ENCODE data around the gene SLC22A9. TPM values are rescaled to one million over a fixed set of nuclear protein-coding genes. Genes with fewer than 3 reads are reported as not detected.
"Not testable (repeated sequence)": the region's sequence is repeated elsewhere in the genome, so short reads cannot be mapped to it uniquely, and the experiment has no call there.

Gene SLC22A9
- polyA plus RNA-seq (ENCODE audit: insufficient read length in 4 of 4): under 1 TPM in 1 of 4 donors, not detected in 3; 0.97 TPM

DNA sequence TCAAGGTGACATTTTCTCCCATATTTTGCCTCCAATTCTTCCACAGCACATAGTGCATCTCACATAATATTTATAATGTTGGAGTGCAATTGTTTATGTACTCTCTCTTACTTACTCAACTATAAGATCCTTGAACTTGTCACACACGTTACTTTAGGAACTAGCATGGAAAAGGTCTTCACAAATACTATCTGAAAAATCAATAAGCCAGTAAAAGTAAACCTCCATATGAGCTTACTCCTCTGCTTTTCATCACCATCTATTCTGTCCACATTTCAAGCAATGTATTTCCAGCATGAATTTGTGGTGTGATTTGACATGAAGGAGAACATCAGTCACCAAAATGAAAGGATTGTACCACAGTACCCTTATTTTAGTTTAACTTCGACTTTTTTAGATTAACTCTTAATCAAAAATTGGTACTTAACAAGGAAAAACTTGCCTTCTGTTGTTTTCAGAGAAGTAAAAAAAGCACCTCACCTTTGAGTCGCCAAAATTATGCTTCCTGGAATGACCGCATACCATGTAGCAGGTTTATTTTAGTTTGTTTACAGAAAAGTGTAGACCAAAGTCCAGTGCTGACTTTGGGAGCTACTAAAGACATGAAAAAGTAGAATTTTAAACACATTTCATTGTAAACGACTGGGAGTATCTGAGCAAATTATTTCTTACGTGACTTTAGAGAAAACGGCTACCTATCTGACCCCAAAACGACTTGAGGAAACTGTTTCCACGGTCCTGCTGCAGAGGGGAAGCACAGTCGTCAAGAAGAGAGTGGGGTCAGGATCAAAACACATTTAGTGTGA lies at the start of gene SLC22A9:
Gene SLC22A9, plus strand, starts transcription at position 621 of the 806 bp plus-strand sequence. CDS start 272 bp downstream, outside the sequence.
- DNase-seq (ENCODE audit: low read depth in 4 of 4, low spot score in 2 of 4): no peak

DNA sequence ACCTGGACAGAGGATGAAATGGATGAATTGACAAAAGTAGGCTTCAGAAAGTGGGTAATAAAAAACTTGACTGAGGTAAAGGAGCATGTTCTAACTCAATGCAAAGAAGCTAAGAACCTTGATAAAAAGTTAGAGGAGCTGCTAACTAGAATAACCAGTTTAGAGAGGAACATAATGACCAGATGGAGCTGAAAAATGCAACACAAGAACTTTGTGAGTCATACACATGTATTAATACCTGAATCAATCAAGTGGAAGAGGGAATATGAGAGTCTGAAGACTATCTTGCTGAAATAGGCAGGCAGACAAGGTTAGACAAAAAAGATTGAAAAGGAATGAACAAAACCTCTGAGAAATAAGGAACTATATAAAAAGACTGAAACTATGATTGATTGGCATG lies 47.9 kb upstream of the SLC22A9 start:
- DNase-seq (ENCODE audit: low read depth in 4 of 4, low spot score in 2 of 4): no peak

DNA sequence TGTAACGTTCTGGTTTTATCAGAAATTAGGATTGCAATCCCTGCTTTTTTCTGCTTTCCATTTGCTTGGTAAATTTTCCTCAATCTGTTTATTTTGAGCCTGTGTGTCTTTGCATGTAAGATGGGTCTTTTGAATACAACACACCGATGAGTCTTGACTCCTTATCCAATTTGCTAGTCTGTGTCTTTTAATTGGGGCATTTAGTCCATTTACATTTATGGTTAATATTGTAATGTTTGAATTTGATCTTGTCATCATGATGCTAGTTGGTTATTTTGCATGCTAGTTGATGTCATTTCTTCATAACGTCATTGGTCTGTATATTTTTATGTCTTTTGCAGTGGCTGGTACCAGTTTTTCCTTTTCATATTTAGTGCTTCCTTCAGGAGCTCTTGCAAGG lies 34.5 kb upstream of the SLC22A9 start:
- not testable (repeated sequence) for DNase-seq (ENCODE audit: low read depth in 4 of 4, low spot score in 2 of 4)

DNA sequence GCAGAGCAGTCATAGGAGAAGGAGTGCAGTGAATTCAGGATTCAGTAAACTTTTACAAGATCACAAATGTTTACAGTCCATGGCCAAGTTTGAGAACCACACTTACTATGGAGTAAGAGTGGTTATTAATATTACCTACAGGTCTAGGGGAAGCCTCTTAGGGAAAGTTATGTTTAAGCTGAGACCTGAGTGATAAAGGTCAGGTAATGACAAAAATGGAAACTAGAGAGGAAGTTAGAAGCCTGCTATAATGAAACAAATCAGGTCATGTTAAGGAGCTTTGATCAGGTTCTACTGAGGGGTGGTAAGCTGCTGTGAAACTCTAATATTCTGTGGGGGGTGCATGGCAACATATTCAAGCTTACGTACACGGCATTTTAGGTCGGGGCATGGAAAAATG lies 32.5 kb upstream of the SLC22A9 start:
- DNase-seq (ENCODE audit: low read depth in 4 of 4, low spot score in 2 of 4): no peak

DNA sequence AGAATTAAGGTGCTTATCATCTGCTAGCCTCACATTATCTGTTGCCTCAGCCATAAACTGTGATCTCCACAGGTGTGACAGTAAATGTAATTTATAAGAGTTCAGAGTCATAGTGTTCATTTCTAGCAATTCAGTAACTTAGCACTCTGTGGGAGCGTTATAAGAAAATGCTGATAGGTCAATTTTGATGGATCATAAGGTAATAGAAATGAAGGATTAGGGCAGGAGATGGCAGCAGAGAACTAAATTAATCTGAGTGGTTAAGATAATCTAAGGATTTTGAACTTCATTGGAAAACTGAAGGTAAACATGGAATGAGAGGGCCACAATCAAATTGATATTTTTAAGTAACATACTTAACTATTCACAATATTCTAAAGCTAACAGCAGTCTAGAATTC lies 26.5 kb upstream of the SLC22A9 start:
- DNase-seq (ENCODE audit: low read depth in 4 of 4, low spot score in 2 of 4): no peak

DNA sequence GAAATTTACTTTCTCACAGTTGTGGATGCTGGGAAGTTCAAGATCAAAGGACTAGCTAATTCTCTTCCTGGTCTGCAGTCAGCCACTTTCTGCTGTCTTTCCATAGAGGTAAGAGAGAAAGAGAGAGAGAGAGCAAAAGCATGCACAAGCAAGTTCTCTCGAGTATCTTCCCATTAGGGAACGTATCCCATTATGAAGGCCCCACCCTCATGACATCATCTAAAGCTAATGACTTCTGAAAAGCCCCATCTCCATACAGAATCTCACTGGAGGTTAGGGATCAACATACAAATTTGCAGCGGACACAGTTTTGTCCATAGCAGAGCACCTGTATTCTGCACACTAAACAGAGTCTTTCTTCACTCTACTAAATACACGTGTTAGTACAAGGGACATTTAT lies 17.4 kb upstream of the SLC22A9 start:
- no peak for DNase-seq (ENCODE audit: low read depth in 4 of 4, low spot score in 2 of 4)

DNA sequence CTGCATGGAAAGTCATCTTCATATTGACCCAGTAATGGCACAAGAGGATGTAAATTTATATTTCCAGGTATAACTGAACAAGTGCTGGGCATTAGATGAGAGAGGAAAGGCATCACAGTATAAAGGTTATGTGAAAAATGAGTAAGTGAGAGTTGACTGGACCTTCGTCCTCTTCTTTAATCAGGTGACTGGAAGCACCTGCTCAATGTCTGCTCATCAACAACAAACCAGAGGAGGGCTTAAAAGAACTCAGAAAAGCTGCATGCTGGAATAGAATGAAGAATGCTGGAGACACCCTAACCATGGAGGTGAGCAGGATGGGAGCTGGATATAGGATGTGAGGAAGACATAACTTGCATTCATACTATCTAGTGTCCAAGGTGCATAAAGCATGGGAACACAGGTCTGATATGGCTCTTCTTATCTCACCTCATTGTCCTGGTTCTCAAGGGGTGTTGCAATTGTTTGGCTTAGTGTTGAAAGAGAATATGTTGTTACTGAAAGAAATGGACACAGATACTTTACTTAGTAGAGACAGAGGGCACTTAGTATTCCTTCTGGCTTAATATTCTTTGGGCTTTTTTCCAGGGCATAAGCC lies 7.3 kb upstream of the SLC22A9 start:
- no peak for DNase-seq (ENCODE audit: low read depth in 4 of 4, low spot score in 2 of 4)

DNA sequence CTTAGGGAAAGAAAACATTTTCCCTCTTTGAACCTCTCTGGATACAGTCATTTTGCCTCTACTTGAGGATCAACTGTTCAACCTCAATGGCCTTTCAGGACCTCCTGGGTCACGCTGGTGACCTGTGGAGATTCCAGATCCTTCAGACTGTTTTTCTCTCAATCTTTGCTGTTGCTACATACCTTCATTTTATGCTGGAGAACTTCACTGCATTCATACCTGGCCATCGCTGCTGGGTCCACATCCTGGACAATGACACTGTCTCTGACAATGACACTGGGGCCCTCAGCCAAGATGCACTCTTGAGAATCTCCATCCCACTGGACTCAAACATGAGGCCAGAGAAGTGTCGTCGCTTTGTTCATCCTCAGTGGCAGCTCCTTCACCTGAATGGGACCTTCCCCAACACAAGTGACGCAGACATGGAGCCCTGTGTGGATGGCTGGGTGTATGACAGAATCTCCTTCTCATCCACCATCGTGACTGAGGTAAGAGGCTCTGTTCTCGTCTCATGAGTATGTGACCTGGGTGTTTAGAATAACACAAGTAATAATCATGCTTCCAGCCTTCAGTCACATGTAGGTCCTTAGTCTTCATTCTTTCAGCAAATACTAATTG lies 495 bp downstream of the SLC22A9 start:
- no peak for DNase-seq (ENCODE audit: low read depth in 4 of 4, low spot score in 2 of 4)

DNA sequence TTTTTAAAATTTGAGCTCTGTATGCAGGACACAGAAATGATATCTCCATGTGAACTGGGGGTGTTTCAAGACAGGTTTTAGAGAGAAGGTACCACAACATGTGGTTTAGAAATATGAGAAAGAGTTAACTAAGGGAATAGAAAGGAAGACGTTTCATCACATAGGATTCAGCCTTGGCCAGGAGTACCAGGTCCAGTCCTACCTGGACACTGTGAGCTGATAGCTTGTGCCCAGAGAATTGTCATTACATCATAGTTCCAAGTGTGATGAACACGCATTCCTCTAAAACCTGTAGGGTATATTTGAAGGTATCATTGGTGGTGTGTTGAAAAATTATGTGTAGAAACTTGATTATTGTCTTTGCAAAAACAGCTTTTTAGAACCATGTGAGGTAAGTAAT lies 1.8 kb downstream of the SLC22A9 start:
- no peak for DNase-seq (ENCODE audit: low read depth in 4 of 4, low spot score in 2 of 4)

DNA sequence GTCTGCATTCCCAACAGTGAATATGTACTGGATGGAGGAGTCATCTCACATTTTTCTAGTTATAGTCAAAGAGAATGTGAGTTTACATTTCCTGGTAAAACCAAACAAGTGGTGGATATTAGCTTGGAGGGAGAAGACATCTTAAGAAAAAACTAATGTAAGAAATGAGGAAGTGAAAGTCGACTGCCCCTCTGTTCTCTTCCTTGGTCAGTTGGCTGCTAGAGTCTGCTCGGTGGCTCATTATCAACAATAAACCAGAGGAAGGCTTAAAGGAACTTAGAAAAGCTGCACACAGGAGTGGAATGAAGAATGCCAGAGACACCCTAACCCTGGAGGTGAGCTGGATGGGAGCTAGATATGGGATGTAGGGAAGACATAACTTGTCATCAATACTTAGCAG lies 5.8 kb downstream of the SLC22A9 start:
- no peak for DNase-seq (ENCODE audit: low read depth in 4 of 4, low spot score in 2 of 4)

DNA sequence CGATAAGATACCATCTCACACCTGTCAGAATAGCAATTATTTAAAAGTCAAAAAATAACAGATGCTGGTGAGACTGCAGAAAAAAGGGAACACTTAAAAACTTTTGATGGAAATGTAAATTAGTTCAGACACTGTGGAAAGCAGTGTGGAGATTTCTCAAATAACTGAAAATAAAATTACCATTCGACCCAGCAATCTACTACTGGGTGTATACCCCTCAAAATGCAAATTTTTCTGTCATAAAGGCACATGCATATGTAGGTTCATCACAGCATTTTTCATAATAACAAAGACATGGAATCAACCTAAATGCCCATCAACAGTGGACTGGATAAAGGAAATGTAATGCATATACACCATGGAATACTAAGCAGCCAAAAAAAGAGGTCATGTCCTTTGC lies 10.5 kb downstream of the SLC22A9 start:
- no peak for DNase-seq (ENCODE audit: low read depth in 4 of 4, low spot score in 2 of 4)

DNA sequence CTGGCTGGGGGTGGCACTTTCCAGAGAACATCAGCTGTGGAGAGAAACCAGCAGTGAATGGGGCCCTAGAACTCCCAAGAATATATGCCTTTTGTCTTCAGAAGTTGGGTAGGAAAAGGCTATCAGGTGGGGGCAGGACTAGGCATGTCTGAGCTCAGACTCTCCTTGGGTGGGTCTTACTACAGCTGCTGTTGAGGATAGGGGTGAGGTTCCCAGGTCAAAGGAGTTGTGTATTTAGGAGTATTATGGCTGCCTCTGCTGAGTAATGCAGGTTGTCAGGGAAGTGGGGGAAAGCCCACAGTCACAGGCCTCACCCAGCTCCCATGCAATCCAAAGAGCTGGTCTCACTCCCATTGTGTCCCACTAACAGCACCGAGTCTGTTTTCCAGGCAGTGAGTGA lies 26.1 kb downstream of the SLC22A9 start:
- no peak for DNase-seq (ENCODE audit: low read depth in 4 of 4, low spot score in 2 of 4)

DNA sequence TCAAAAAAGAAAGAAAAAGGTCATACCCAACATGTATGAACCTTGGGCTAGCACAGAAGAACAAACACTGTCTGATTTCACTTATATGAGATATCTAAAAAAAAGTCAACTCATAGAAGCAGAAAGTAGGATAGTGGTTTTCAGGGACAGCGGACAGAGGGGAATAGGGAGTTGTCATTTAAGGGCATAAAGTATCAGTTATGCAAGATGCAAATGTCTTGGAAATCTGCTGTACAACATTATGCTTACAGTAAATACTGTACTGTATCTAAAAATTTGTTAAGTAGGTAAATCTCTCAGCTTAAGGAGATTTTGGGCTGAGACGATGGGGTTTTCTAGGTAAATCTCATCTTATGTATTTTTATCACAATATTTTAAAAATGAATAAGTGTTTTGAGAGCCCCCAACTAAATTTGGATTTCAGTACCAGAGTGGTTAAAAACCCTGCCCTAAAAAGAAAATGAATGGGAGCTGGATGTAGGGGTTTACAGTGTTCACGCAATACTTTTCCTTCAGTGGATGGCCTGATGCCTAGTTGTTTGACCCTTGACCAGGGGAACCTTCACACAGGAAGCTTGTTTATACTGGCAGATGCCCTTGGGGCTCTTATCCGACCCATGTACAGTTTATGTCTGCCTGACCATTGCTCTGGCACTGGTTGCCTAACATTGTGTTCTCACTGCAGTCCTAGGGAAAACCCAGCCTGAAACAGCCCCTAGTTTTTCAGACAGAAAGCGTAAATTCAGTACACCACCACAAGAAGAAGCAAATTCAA lies 34.8 kb downstream of the SLC22A9 start:
- DNase-seq (ENCODE audit: low read depth in 4 of 4, low spot score in 2 of 4): no peak

DNA sequence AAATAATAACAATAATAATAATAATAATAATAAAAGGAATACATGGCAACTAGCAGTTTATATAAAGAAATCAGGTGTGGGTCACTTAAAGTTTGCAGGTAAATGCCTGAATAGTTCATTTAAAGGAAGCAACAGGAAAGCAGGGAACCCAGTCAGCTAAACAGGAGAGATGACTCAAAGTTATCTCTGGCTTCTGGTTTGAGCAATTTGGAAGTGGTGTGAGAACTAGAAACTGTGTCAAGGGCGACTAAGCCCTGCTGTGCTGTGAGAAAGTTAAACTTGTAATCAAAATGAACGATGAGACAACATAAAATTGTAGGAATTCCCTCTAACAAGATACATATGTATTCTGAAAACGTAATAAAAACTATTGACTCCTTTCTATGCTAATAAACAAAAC lies 35.5 kb downstream of the SLC22A9 start:
- no peak for DNase-seq (ENCODE audit: low read depth in 4 of 4, low spot score in 2 of 4)

DNA sequence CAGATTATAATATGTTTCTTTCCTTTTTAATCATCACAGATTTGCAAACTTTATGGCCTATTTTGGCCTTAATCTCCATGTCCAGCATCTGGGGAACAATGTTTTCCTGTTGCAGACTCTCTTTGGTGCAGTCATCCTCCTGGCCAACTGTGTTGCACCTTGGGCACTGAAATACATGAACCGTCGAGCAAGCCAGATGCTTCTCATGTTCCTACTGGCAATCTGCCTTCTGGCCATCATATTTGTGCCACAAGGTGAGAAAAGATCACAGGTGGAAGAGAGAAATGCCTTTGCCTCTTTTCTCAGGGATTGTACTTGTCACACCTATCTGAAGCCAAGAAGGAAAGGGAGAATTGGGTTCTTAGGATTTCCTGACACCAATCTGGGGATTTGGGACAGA lies 36.9 kb downstream of the SLC22A9 start:
- no peak for DNase-seq (ENCODE audit: low read depth in 4 of 4, low spot score in 2 of 4)

DNA sequence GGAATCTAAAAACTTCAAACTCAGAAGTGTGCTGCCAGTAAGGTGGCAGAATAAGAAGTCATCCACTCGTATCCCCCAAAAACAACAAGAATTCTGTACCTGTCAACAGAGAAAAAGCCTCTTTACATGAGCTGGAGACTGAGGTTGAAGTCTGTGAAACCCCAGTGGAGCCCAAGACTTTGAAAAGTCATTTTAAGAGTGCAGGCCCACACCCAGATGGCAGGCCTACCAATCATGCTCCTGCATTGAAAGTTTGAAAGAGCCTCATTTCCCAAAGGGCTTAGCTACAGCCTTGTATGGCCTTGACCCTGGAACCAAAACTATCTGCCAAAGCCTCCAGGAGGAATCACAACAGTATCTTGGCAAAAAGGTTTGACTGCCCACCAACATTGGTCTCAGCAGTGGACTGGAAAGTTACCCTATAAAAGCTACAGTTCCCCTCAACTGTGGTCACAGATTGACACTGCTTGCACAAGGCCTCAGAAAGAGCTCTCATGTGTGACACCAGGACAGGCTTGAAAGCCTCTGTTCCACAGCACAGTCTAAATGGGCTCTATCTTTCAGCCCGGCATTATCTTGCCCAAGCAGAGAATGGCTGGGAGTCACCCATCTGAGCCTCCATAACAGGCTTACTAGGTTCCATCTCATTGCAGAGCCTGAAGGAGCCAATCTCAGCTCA lies 47.7 kb downstream of the SLC22A9 start:
- no peak for DNase-seq (ENCODE audit: low read depth in 4 of 4, low spot score in 2 of 4)

DNA sequence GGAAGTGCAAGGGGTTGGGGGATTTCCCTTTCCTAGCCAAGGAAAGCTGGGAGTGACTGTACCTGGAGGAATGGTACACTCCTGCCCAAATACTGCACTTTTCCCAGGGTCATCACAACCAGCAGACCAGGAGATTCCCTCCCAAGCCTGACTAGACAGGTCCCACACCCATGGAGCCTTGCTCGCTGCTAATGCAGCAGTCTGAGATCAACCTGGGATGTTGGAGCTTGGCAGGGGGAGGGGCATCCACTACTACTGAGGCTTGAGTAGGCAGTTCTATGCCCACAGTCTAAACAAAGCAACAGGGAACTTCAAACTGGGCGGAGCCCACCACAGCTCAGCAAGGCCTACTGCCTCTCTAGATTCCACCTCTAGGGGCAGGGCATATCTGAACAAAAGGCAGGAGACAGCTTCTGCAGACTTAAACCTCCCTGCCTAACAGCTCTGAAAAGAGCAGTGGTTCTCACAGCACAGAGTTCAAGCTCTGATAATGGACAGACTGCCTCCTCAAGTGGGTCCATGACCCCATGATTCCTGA lies 58.5 kb downstream of the SLC22A9 start:
- DNase-seq (ENCODE audit: low read depth in 4 of 4, low spot score in 2 of 4): no peak

DNA sequence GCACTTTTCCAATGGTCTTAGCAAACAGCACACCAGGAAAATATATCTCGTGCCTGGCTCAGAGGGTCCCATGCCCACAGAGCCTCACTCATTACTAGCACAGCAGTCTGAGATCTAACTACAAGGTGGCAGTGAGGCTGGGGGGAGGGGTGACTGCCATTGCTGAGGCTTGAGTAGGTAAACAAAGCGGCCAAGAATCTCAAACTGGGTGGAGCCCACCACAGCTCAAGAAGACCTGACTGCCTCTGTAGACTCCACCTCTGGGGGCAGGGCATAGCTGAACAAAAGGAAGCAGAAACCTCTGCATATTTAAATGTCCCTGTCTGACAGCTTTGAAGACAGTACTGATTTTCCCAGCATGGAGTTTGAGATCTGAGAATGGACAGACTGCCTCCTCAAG lies 61.1 kb downstream of the SLC22A9 start:
- not testable (repeated sequence) for DNase-seq (ENCODE audit: low read depth in 4 of 4, low spot score in 2 of 4)

DNA sequence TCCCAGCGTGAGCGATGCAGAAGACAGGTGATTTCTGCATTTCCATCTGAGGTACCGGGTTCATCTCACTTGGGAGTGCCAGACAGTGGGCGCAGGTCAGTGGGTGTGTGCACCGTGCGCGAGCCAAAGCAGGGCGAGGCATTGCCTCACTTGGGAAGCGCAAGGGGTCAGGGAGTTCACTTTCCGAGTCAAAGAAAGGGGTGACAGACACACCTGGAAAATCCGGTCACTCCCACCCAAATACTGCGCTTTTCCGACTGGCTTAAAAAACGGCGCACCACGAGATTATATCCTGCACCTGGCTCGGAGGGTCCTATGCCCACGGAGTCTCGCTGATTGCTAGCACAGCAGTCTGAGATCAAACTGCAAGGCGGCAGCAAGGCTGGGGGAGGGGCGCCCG lies 65.8 kb downstream of the SLC22A9 start:
- DNase-seq (ENCODE audit: low read depth in 4 of 4, low spot score in 2 of 4): not testable (repeated sequence)

DNA sequence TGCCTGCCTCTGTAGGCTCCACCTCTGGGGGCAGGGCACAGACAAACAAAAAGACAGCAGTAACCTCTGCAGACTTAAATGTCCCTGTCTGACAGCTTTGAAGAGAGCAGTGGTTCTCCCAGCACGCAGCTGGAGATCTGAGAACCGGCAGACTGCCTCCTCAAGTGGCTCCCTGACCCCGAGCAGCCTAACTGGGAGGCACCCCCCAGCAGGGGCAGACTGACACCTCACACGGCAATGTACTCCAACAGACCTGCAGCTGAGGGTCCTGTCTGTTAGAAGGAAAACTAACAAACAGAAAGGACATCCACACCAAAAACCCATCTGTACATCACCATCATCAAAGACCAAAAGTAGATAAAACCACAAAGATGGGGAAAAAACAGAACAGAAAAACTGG lies 66.2 kb downstream of the SLC22A9 start:
- not testable (repeated sequence) for DNase-seq (ENCODE audit: low read depth in 4 of 4, low spot score in 2 of 4)
